Trophoblast cell (in vitro differentiated cells and primary cell): Measurements from ENCODE around the gene ATG2B.

Experiments used
- DNase-seq, 2 donors: peaks; one replicate each; pipeline ENCODE4 v3.0.0-alpha.2; 2016
- H2AFZ ChIP-seq: 2 replicates; pipeline ENCODE4 v1.6.1; 2013; ENCODE audit warnings: low read length, moderate library complexity, mild to moderate bottlenecking; ENCODE audit not compliant: insufficient read depth, poor library complexity
- H2AK5ac ChIP-seq: 2 replicates; pipeline ENCODE4 v1.6.1; 2013; ENCODE audit warnings: mild to moderate bottlenecking, low read length
- H2BK120ac ChIP-seq: 2 replicates; pipeline ENCODE4 v1.6.1; 2013; ENCODE audit warnings: low read length, mild to moderate bottlenecking, moderate library complexity; ENCODE audit not compliant: insufficient read depth, poor library complexity
- H2BK12ac ChIP-seq: 2 replicates; pipeline ENCODE4 v1.6.1; 2013; ENCODE audit warnings: mild to moderate bottlenecking, low read length, moderate library complexity
- H2BK5ac ChIP-seq: 2 replicates; pipeline ENCODE4 v1.6.1; 2013; ENCODE audit warnings: low read length, low read depth, moderate library complexity, mild to moderate bottlenecking; ENCODE audit not compliant: poor library complexity
- H3K14ac ChIP-seq: 2 replicates; pipeline ENCODE4 v1.6.1; 2013; ENCODE audit warnings: mild to moderate bottlenecking, low read length
- H3K18ac ChIP-seq: 2 replicates; pipeline ENCODE4 v1.6.1; 2013; ENCODE audit warnings: mild to moderate bottlenecking, low read length
- H3K23ac ChIP-seq: 2 replicates; pipeline ENCODE4 v1.6.1; 2013; ENCODE audit warnings: low read length
- H3K27ac ChIP-seq: 2 replicates; pipeline ENCODE4 v1.5.1; 2013; ENCODE audit warnings: low read depth, mild to moderate bottlenecking, inconsistent platforms, low read length, moderate library complexity
- H3K27me3 ChIP-seq: 2 replicates; pipeline ENCODE4 v1.6.1; 2013; ENCODE audit warnings: inconsistent platforms, mild to moderate bottlenecking, low read length, moderate library complexity; ENCODE audit not compliant: insufficient read depth
- H3K36me3 ChIP-seq, 2 experiments: 1 replicate in 1 of 2; 2 replicates in 1 of 2; pipeline ENCODE4 v1.6.1; 2013; ENCODE audit warnings: low read length in 2 of 2, mild to moderate bottlenecking in 2 of 2, moderate library complexity in 1 of 2; ENCODE audit not compliant: insufficient read depth in 2 of 2, control insufficient read depth in 1 of 2
- H3K4ac ChIP-seq: 2 replicates; pipeline ENCODE4 v1.6.1; 2013; ENCODE audit warnings: low read depth, mild to moderate bottlenecking, low read length, moderate library complexity
- H3K4me1 ChIP-seq, 2 experiments: 1 replicate in 1 of 2; 2 replicates in 1 of 2; pipeline ENCODE4 v1.6.1; 2013; ENCODE audit warnings: low read length in 2 of 2, mild to moderate bottlenecking in 2 of 2, moderate library complexity in 1 of 2; ENCODE audit not compliant: insufficient read depth in 2 of 2, control insufficient read depth in 1 of 2
- H3K4me2 ChIP-seq: 2 replicates; pipeline ENCODE4 v1.6.1; 2013; ENCODE audit warnings: inconsistent platforms, mild to moderate bottlenecking, low read length, moderate library complexity
- H3K4me3 ChIP-seq: 2 replicates; pipeline ENCODE4 v1.5.1; 2013; ENCODE audit warnings: mild to moderate bottlenecking, low read depth, low read length, inconsistent platforms
- H3K79me1 ChIP-seq: one replicate; pipeline ENCODE4 v1.6.1; 2013; ENCODE audit warnings: low read length
- H3K79me2 ChIP-seq: 2 replicates; pipeline ENCODE4 v1.6.1; 2013; ENCODE audit warnings: low read length, mild to moderate bottlenecking; ENCODE audit not compliant: control insufficient read depth, insufficient read depth, poor library complexity
- H3K9ac ChIP-seq: 2 replicates; pipeline ENCODE4 v1.6.1; 2013; ENCODE audit warnings: mild to moderate bottlenecking, low read length
- H3K9me3 ChIP-seq: 2 replicates; pipeline ENCODE4 v1.6.1; 2013; ENCODE audit warnings: low read depth, mild to moderate bottlenecking, control low read depth, inconsistent platforms, low read length; ENCODE audit not compliant: insufficient read depth
- H4K12ac ChIP-seq: 2 replicates; pipeline ENCODE4 v1.6.1; 2013; ENCODE audit warnings: low read depth, mild to moderate bottlenecking, low read length, moderate library complexity
- H4K8ac ChIP-seq: 2 replicates; pipeline ENCODE4 v1.6.1; 2013; ENCODE audit warnings: low read depth, mild to moderate bottlenecking, low read length, moderate library complexity
- H4K91ac ChIP-seq: one replicate; pipeline ENCODE4 v1.6.1; 2013; ENCODE audit warnings: low read depth, mild to moderate bottlenecking, low read length, moderate library complexity
- WGBS: extraction: QIAGEN DNeasy Blood & Tissue Kit; methylation state at CpG from one replicate; pipeline ENCODE4 v1.1.7; 2013; ENCODE audit warnings: missing lambda C conversion rate; ENCODE audit not compliant: insufficient read length, insufficient coverage; ENCODE audit errors: extremely low coverage; 5-methylcytosine and 5-hydroxymethylcytosine counted together

The ATG2B gene

DNA sequence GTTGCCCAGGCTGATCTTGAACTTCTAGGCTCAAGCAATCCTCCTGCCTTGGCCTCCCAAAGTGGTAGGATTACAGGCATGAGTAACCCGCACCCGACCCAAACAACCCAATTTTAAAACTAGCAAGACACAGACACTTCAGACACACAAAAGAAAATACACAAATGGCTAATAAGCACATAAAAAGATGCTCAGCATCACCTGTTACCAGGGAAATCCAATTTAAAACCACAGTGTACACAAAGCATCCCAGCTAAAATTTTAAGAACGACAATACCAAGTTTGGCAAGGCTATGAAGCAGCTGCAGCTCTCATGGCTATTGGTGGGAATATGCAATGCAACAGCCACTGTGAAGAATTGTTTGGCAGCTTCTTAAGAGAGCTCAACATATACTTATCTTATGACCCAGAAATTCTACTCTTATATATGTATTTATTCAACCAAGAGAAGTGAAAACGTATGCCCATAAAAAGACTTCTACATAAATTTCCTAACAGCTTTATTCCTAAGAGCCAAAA is 65.1 kb downstream of the ATG2B start:
- Histone ChIP-seq H4K12ac (no peak overlapping the region), H3K79me1 (no peaks in the 10 kb centered on the region), H3K4me2 (no peak overlapping the region), H3K4me1 (no peaks in the 10 kb centered on the region), H3K4ac (no peak overlapping the region), H3K27ac (no peak overlapping the region), H2BK12ac (no peak overlapping the region), H3K9me3 (no peaks in the 10 kb centered on the region), H3K79me2 (no peaks in the 10 kb centered on the region), H3K27me3 (no peaks in the 10 kb centered on the region), H3K9ac (no peak overlapping the region), H3K14ac (no peak overlapping the region), H4K8ac (no peak overlapping the region), H3K4me3 (no peak overlapping the region), H3K23ac (no peak overlapping the region), H2AFZ (no peak overlapping the region), H2BK120ac (no peak overlapping the region), H2AK5ac (no peak overlapping the region), H2BK5ac (no peak overlapping the region), H3K18ac (no peak overlapping the region), H3K36me3 (peaks cover 6 to 10% of the 10 kb centered on the region in 2 experiments), H4K91ac (no peak overlapping the region)
- no CpG with 5 or more reads among the region's 4 CpGs for WGBS
- no peak for DNase-seq

DNA sequence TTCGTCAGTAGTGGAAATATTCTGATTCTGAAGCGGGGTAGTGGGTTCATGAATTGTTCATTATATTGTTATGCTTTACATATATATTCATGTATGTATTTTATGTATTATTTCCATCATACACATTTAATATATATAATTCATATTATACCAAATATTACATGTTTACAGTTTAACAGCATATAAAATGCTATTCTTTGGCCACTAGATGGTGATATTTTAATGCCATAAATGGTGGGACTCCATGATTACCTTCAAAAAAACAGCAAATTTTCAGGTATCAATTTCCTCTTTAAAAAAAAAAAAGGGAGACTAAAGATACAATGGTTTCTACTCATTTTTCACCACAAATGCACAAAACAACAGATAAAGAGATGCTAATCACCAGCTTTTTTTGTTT is 66.1 kb downstream of the ATG2B start:
- Histone ChIP-seq H3K79me1 (no peaks in the 10 kb centered on the region), H3K9ac (no peak overlapping the region), H3K9me3 (no peaks in the 10 kb centered on the region), H3K23ac (no peak overlapping the region), H3K27ac (no peak overlapping the region), H4K12ac (no peak overlapping the region), H2BK12ac (no peak overlapping the region), H3K4ac (no peak overlapping the region), H3K27me3 (no peaks in the 10 kb centered on the region), H3K79me2 (no peaks in the 10 kb centered on the region), H2BK5ac (no peak overlapping the region), H2AK5ac (no peak overlapping the region), H3K18ac (no peak overlapping the region), H2AFZ (no peak overlapping the region), H3K4me1 (no peaks in the 10 kb centered on the region), H4K8ac (no peak overlapping the region), H3K36me3 (peaks cover 3 to 5% of the 10 kb centered on the region in 2 experiments), H4K91ac (no peak overlapping the region), H3K4me2 (no peak overlapping the region), H2BK120ac (no peak overlapping the region), H3K4me3 (no peak overlapping the region), H3K14ac (no peak overlapping the region)
- DNase-seq: peak in 1 of 2 donors; percentile 55
- WGBS: no CpG with 5 or more reads among the region's 2 CpGs

DNA sequence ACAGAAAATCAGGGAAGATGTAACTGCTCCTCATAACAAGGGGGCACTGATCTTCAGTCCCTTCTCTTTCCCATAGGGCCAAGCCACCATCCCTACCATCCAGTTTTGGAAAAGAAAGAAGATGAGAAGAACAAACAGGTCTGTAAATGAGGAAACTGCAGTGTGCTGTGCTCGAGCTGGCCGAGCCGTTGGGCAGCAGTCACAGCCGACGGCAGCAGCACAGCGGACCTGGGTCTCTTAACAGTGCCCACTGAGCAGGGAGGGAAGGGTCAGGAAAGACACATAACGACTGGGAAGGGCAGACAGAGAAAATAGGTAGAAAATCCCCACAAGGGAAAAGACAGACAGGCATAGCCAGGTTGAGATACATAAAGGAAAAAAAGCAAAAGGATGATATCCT is 68.9 kb downstream of the ATG2B start:
- H2BK120ac ChIP-seq: no peak overlapping the region
- no peak overlapping the region for H3K14ac ChIP-seq
- no peak overlapping the region for H2AK5ac ChIP-seq
- peak overlapping the region; percentile 27 for H4K8ac ChIP-seq
- H3K27me3 ChIP-seq: no peaks in the 10 kb centered on the region
- no peak overlapping the region for H3K4me3 ChIP-seq
- no CpG with 5 or more reads among the region's 7 CpGs for WGBS
- H2BK5ac ChIP-seq: no peak overlapping the region
- no peak overlapping the region for H3K9ac ChIP-seq
- H3K79me1 ChIP-seq: no peaks in the 10 kb centered on the region
- no peaks in the 10 kb centered on the region for H3K79me2 ChIP-seq
- DNase-seq: no peak
- H3K36me3 ChIP-seq: peaks cover 3 to 10% of the 10 kb centered on the region in 2 experiments
- H3K18ac ChIP-seq: no peak overlapping the region
- H2BK12ac ChIP-seq: peak overlapping the region; percentile 72
- no peak overlapping the region for H4K91ac ChIP-seq
- no peak overlapping the region for H3K23ac ChIP-seq
- no peak overlapping the region for H3K4ac ChIP-seq
- no peak overlapping the region for H2AFZ ChIP-seq
- H3K4me2 ChIP-seq: no peak overlapping the region
- H3K27ac ChIP-seq: no peak overlapping the region
- no peaks in the 10 kb centered on the region for H3K4me1 ChIP-seq
- no peaks in the 10 kb centered on the region for H3K9me3 ChIP-seq
- no peak overlapping the region for H4K12ac ChIP-seq

DNA sequence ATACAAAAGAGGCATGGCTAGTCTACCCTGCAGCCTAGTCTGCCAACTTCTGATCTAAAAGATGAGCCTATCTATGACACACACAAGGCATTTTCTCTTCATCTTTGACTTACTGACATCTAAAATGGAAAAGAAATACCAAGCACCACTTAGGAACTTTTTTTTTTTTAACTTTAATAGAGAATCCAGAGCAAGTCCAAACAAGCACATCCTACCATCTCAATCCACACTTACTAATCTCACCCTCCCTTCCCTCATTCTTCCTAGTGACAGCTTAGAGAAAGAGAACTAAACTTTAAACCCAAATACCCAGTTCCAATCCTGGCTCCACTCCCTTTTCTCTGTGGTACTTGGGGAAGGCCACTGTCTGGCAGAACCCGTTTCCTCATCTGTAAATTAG is 75.3 kb downstream of the ATG2B start:
- WGBS: no CpG with 5 or more reads among the region's 1 CpG
- no peak overlapping the region for H3K27ac ChIP-seq

More for the DNA sequence above, 75.3 kb downstream of the ATG2B start:
- peaks cover 13% of the 10 kb centered on the region for H3K79me1 ChIP-seq
- no peak overlapping the region for H2BK5ac ChIP-seq
- no peak overlapping the region for H2AFZ ChIP-seq
- no peak overlapping the region for H3K9ac ChIP-seq
- peaks cover 8% of the 10 kb centered on the region in 2 experiments for H3K4me1 ChIP-seq
- H3K27me3 ChIP-seq: no peaks in the 10 kb centered on the region
- H3K4me2 ChIP-seq: no peak overlapping the region
- no peak overlapping the region for H3K4ac ChIP-seq
- no peak overlapping the region for H2BK120ac ChIP-seq
- no peak overlapping the region for H4K8ac ChIP-seq
- H3K79me2 ChIP-seq: peaks cover 2% of the 10 kb centered on the region
- no peak overlapping the region for H3K18ac ChIP-seq
- H2BK12ac ChIP-seq: no peak overlapping the region
- no peak overlapping the region for H3K23ac ChIP-seq
- no peak overlapping the region for H2AK5ac ChIP-seq
- no peaks in the 10 kb centered on the region for H3K9me3 ChIP-seq
- H3K4me3 ChIP-seq: no peak overlapping the region
- H4K12ac ChIP-seq: no peak overlapping the region
- no peak overlapping the region for H4K91ac ChIP-seq
- no peak for DNase-seq
- peaks cover 9 to 17% of the 10 kb centered on the region in 2 experiments for H3K36me3 ChIP-seq
- H3K14ac ChIP-seq: no peak overlapping the region
